Measurements from ENCODE around the gene NBPF1.

NBPF1 gene

GRCh38 chr1:16512624-16513411 lies 100.5 kb downstream of the NBPF1 start:
- peak in 2 of 5 experiments; percentile 32 to 34 for DNase-seq

All from T-helper 2 cell (primary cell).